ENCODE data around the gene USP34. TPM values are rescaled to one million over a fixed set of nuclear protein-coding genes. Genes with fewer than 3 reads are reported as not detected.

Gene USP34
- total and polyA plus RNA-seq, 12 donors: 34.3 to 75.7 (median 58.6) TPM

GRCh38 chr2:61272421-61273070 is 198.3 kb downstream of the USP34 start:
- WGBS, 2 donors: 97% methylated on average over 4 of the region's 4 CpGs
- no peak for ATAC-seq
- intact Hi-C loops (cut with DNase I): no loop called here

GRCh38 chr2:61268249-61268648 is 202.6 kb downstream of the USP34 start:
- Histone ChIP-seq H3K27ac (no peak overlapping the region), H3K9me3 (no peaks in the 10 kb centered on the region), H3K27me3 (no peaks in the 10 kb centered on the region), H3K4me1 (no peaks in the 10 kb centered on the region), H3K4me3 (no peak overlapping the region), H3K36me3 (peaks cover 0 to 97% (median 4%) of the 10 kb centered on the region in 9 donors)
- no peak for TF ChIP-seq CTCF (IDR thresholded peaks at IDR 0.05)
- no peak for DNase-seq
- intact Hi-C loops (cut with DNase I): no loop called here
- 94 to 99% methylated on average over 4 of the region's 4 CpGs for WGBS, 2 donors
- ATAC-seq: no peak

More at GRCh38 chr2:61272421-61273070, 198.3 kb downstream of the USP34 start:
- DNase-seq: no peak
- Histone ChIP-seq H3K27ac (no peak overlapping the region), H3K27me3 (no peaks in the 10 kb centered on the region), H3K36me3 (peaks cover 0 to 98% (median 18%) of the 10 kb centered on the region in 9 donors), H3K4me3 (no peak overlapping the region), H3K9me3 (no peaks in the 10 kb centered on the region), H3K4me1 (no peaks in the 10 kb centered on the region)
- no peak for TF ChIP-seq CTCF (IDR thresholded peaks at IDR 0.05)

GRCh38 chr2:61266632-61267505 is 204.0 kb downstream of the USP34 start:
- ATAC-seq (peak in 2 of 8 donors; percentile 18 to 53), DNase-seq (no peak)
- intact Hi-C loops (cut with DNase I): no loop called here
- Histone ChIP-seq H3K9me3 (no peaks in the 10 kb centered on the region), H3K27ac (no peak overlapping the region), H3K36me3 (peaks cover 0 to 96% (median 4%) of the 10 kb centered on the region in 9 donors), H3K4me1 (no peaks in the 10 kb centered on the region), H3K4me3 (no peak overlapping the region), H3K27me3 (no peaks in the 10 kb centered on the region)
- WGBS, 2 donors: 79 to 85% methylated on average over 7 of the region's 7 CpGs
- no peak for TF ChIP-seq CTCF (IDR thresholded peaks at IDR 0.05)

- ATAC-seq (no peak), DNase-seq (no peak)
- H3K36me3 ChIP-seq: peaks cover 0 to 97% (median 6%) of the 10 kb centered on the region in 9 donors
- 70 to 96% methylated on average over 2 of the region's 2 CpGs for WGBS, 2 donors
- H3K27me3 ChIP-seq: no peaks in the 10 kb centered on the region
- no peaks in the 10 kb centered on the region for H3K9me3 ChIP-seq
- no peak overlapping the region for H3K27ac ChIP-seq
- intact Hi-C loops (cut with DNase I): no loop called here
- H3K4me1 ChIP-seq: no peaks in the 10 kb centered on the region
- no peak for TF ChIP-seq CTCF (IDR thresholded peaks at IDR 0.05)
- no peak overlapping the region for H3K4me3 ChIP-seq
These were observed 207.1 kb downstream of the USP34 start for GRCh38 chr2:61263830-61264229.

Data from heart right ventricle (tissue), 16 donors.